K562 (cell line): ENCODE results near the gene PTPRE. TPM values are rescaled to one million over a fixed set of nuclear protein-coding genes. Genes with fewer than 3 reads are reported as not detected.

Source experiments
- ATAC-seq: fragments of 200-7000 bp; cut with Tn5 transposase; 3 replicates; pipeline ENCODE4 v1.9.1; 2020; ENCODE audit warnings: moderate library complexity
- BruUV-seq: library from RNA; stranded (reverse); fragments of 400-500 nt; replicated peaks from 2 replicates; lab custom pipeline; 2021; lab: Mats Ljungman, UMichigan
- CTCF ChIA-PET: fragments of 300-600 bp; formaldehyde crosslinking; extraction: SDS; loops from one replicate; lab custom pipeline; 2021; ENCODE audit warnings: low intra/inter-chr PET ratio; lab: Yijun Ruan, JAX
- POLR2A ChIA-PET: fragments of 300-600, 350-650 bp; sonication (Branson Sonifier 250); formaldehyde crosslinking; extraction: SDS; loops from one replicate; lab custom pipeline; 2021; ENCODE audit warnings: antibody characterized with exemption, inconsistent platforms; lab: Yijun Ruan, JAX
- DNase-seq, 4 experiments: peaks; one replicate each; pipeline versions ENCODE4 v3.0.0 to v3.0.0-alpha.2; 2011 to 2018; ENCODE audit warnings: low spot score in 3 of 4, mixed read lengths in 3 of 4; ENCODE audit errors: extremely low read depth in 1 of 4
- FAIRE-seq: peaks from 2 replicates; lab custom pipeline; 2011; peaks lifted over from hg19 to GRCh38; lab: Jason Lieb, UNC
- H2AFZ ChIP-seq: 2 replicates; pipeline ENCODE4 v1.6.0; 2011; ENCODE audit warnings: low read depth, low read length, control low read depth, inconsistent platforms
- H3K27ac ChIP-seq: fragments of 200-600 bp; 3 replicates; pipeline ENCODE4 v1.8.0; 2011; ENCODE audit warnings: low read depth, mild to moderate bottlenecking, control low read depth, inconsistent platforms, low read length, moderate library complexity, mixed read lengths; ENCODE audit errors: extremely low read depth
- H3K27me3 ChIP-seq, 2 experiments: fragments of 300-600 bp in 1 of 2; 2 replicates in 1 of 2; 3 replicates in 1 of 2; pipeline versions ENCODE4 v1.6.0 to v1.8.0; 2011; ENCODE audit warnings: inconsistent platforms in 2 of 2, low read length in 2 of 2, mild to moderate bottlenecking in 1 of 2, mixed read lengths in 1 of 2, moderate library complexity in 1 of 2; ENCODE audit not compliant: control insufficient read depth in 2 of 2, insufficient read depth in 2 of 2
- H3K36me3 ChIP-seq: fragments of 300-600 bp; 3 replicates; pipeline ENCODE4 v1.8.0; 2011; ENCODE audit warnings: mild to moderate bottlenecking, low read length, inconsistent platforms; ENCODE audit not compliant: control insufficient read depth, insufficient read depth
- H3K4me1 ChIP-seq, 2 experiments: fragments of 200-600 bp in 1 of 2; replicated peaks in 1 of 2; 2 replicates in 1 of 2; 3 replicates in 1 of 2; pipeline versions ENCODE4 v1.5.1 to v1.8.0; 2011; ENCODE audit warnings: inconsistent platforms in 2 of 2, low read length in 2 of 2, mild to moderate bottlenecking in 1 of 2, mixed read lengths in 1 of 2, moderate library complexity in 1 of 2; ENCODE audit not compliant: control insufficient read depth in 2 of 2, insufficient read depth in 2 of 2
- H3K4me2 ChIP-seq: 2 replicates; pipeline ENCODE4 v1.6.1; 2011; ENCODE audit warnings: low read length, control low read depth, inconsistent platforms, mixed read lengths; ENCODE audit not compliant: insufficient read depth
- H3K4me3 ChIP-seq: fragments of 200-600 bp; sonication (generic), shearing (Covaris generic); 2 replicates; pipeline ENCODE4 v1.5.1; 2016; ENCODE audit warnings: control low read depth, inconsistent platforms
- H3K79me2 ChIP-seq: fragments of 200-600 bp; 3 replicates; pipeline ENCODE4 v1.8.0; 2011; ENCODE audit warnings: low read length, inconsistent platforms; ENCODE audit not compliant: control insufficient read depth, insufficient read depth
- H3K9ac ChIP-seq, 2 experiments: 2 replicates each; pipeline versions ENCODE4 v1.6.0 to v1.6.1; 2011; ENCODE audit warnings: low read depth in 2 of 2, low read length in 2 of 2, control low read depth in 1 of 2, inconsistent platforms in 1 of 2, mild to moderate bottlenecking in 1 of 2, mixed read lengths in 1 of 2; ENCODE audit not compliant: insufficient read depth in 1 of 2
- H3K9me1 ChIP-seq: one replicate; pipeline ENCODE4 v1.6.0; 2011; ENCODE audit warnings: inconsistent platforms, mild to moderate bottlenecking, low read length, moderate library complexity; ENCODE audit not compliant: control insufficient read depth, insufficient read depth
- H3K9me3 ChIP-seq: replicated peaks from 2 replicates; pipeline ENCODE4 v1.5.1; 2011; ENCODE audit warnings: low read depth, low read length, inconsistent platforms; ENCODE audit not compliant: control insufficient read depth, insufficient read depth
- H4K20me1 ChIP-seq: replicated peaks from 2 replicates; pipeline ENCODE4 v1.6.1; 2011; ENCODE audit warnings: low read length, inconsistent platforms, mixed read lengths; ENCODE audit not compliant: control insufficient read depth, insufficient read depth
- AFF4 ChIP-seq: sonication (generic); formaldehyde crosslinking; IDR thresholded peaks from 2 replicates; pipeline ENCODE4 v1.8.0; 2023; ENCODE audit warnings: mild to moderate bottlenecking, missing genetic modification reagents
- FOS ChIP-seq: IDR thresholded peaks from 3 replicates; pipeline ENCODE4 v1.6.1; 2011; ENCODE audit not compliant: insufficient read length; ENCODE audit errors: extremely low read depth
- WGBS: fragments of 100-300 bp; shearing (Covaris generic); methylation state at CpG from one replicate; pipeline ENCODE4 v1.1.6; 2016; ENCODE audit warnings: low coverage, mixed read lengths; ENCODE audit not compliant: insufficient coverage; ENCODE audit errors: missing lambda C conversion rate; 5-methylcytosine and 5-hydroxymethylcytosine counted together
- in situ Hi-C: fragments of 300-500 bp; cut with MboI; formaldehyde crosslinking; loops from 4 replicates; pipeline ENCODE4 v1.15.0; 2018; ENCODE audit warnings: inconsistent platforms, mixed read lengths
- intact Hi-C: fragments of 100-400 bp; cut with micrococcal nuclease; formaldehyde crosslinking; loops from 2 replicates; pipeline ENCODE4 v1.14.2; 2022
- polyA plus RNA-seq, 8 experiments: library from polyadenylated mRNA; depleted of rRNA in 4 of 8; stranded (reverse) in 5 of 8; unstranded in 3 of 8; fragments of >200 nt; fragmentation: Nextera tagmentation in 2 of 8; fragmentation: Illumina TruSeq in 1 of 8; extraction: Ambion mirVana in 2 of 8; extraction: Trizol in 1 of 8; gene quantifications; 2 replicates each; pipeline versions ENCODE4 v1.2.1 to v1.2.3, GENCODE V29; 2011 to 2014; ENCODE audit warnings: inconsistent platforms in 1 of 8, missing spikeins in 1 of 8
- total RNA-seq, 7 experiments: library from RNA; depleted of rRNA in 6 of 7; stranded (reverse); fragments of >200 nt in 6 of 7; fragmentation: Illumina TruSeq in 2 of 7; extraction: Trizol in 2 of 7; gene quantifications; 2 replicates each; pipeline versions ENCODE4 v1.2.1 to v1.2.3, GENCODE V29; 2011 to 2021; ENCODE audit warnings: low replicate concordance in 1 of 7

The PTPRE gene
- total and polyA plus RNA-seq, 9 of the 15 experiments (the other 6 are each of a cell fraction or from before 2014, with no cell fraction given) = 0.01 to 0.13 (median 0.04) TPM; not detected in 4

GRCh38 chr10:128056303-128057050 is 149.6 kb downstream of the PTPRE start (continued):
- no peak for TF ChIP-seq AFF4 (CRISPR knock-in tag)
- TF ChIP-seq, all 486 proteins: peak for 0

- H3K9me3 ChIP-seq = no peaks in the 10 kb centered on the region
- no peaks in the 10 kb centered on the region for H4K20me1 ChIP-seq
- no peak overlapping the region for H2AFZ ChIP-seq
- intact Hi-C loops = no loop called here
- no peak for ATAC-seq
- no peak overlapping the region for H3K4me3 ChIP-seq
- ChIA-PET CTCF (no interaction called here), POLR2A (no interaction called here)
- H3K4me2 ChIP-seq = no peak overlapping the region
- peaks cover 0 to under 1% of the 10 kb centered on the region in 2 experiments; a peak in 2 of 5 replicates for H3K4me1 ChIP-seq
- TF ChIP-seq FOS = no peak
- no peaks in the 10 kb centered on the region for H3K79me2 ChIP-seq
- H3K9ac ChIP-seq = no peak overlapping the region
- no peak for DNase-seq
- in situ Hi-C loops = no loop called here
- no peak for FAIRE-seq
- H3K36me3 ChIP-seq = no peaks in the 10 kb centered on the region
- H3K27ac ChIP-seq = no peak overlapping the region
- no TSS peak for BruUV-seq
- 0% methylated on average over 6 of the region's 9 CpGs for WGBS
- peaks cover 0 to 25% of the 10 kb centered on the region in 2 experiments; a peak in 3 of 5 replicates for H3K27me3 ChIP-seq
- H3K9me1 ChIP-seq = no peaks in the 10 kb centered on the region
Measured at GRCh38 chr10:128058106-128058749, 151.3 kb downstream of the PTPRE start.
